Jurkat, Clone E6-1 (cell line): ENCODE measurements around the gene ULK4.
"Not testable (repeated sequence)": the region's sequence is repeated elsewhere in the genome, so short reads cannot be mapped to it uniquely, and the experiment has no call there.

Experiments used
- DNase-seq: peaks from one replicate; pipeline ENCODE4 v3.0.0-alpha.2; 2011; ENCODE audit warnings: low read depth, low spot score
- H3K4me3 ChIP-seq: 2 replicates; pipeline ENCODE4 v1.5.1; 2011; ENCODE audit warnings: mild to moderate bottlenecking, low read length, control low read depth, moderate library complexity

The ULK4 gene

DNA sequence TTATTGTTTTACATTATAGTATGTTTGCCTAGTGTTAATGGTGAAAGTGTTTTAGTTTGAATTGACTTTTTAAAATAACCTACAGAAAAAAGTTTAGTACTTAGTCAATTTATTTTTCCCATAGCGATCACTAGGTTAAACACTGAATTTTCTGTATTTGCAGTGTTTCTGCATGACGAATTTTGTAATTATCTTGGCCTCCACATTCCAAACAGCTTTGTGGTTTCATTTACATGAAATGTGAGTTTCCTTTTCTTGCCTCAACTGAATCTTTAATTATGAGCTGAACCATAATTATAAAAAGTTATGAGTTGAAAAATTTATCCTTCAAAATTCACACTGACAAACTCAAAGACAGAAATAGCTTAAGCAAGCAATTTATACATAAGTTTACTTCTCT is 527.1 kb downstream of the ULK4 start:
- H3K4me3 ChIP-seq: no peak overlapping the region
- DNase-seq: no peak

DNA sequence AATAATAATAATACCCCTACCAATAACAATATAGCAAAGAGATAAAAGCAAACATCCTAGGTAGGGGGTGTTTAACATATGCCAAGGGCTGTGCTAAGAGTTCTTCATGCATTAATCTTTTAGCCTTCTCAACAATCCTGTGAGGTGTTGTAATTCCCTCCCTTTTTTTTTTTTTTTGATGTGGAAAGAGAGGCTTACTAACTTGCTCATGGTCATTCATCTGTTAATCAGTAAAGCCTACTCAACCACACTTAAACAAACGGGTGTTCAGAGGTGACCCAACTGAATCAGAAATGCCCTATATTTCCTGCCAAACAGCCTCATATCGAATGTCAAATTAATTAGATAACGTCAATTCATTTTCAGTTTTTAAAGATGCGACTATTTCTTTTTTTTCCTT is 530.5 kb downstream of the ULK4 start:
- no peak for DNase-seq
- no peak overlapping the region for H3K4me3 ChIP-seq

DNA sequence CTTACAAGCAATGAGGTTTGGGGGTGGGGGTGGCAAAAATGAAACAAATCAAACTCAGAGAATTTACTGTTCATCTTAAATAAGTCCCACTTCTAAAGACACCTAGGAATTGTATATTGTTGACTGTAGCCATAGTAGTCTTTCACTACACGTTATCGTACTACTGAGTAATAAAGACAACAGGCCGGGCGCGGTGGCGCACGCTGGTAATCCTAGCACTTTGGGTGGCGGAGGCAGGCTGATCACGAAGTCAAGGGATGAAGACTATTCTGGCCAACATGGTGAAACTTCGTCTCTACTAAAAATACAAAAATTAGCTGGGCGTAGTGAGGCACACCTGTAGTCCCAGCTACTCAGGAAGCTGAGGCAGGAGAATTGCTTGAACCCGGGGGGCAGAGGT is 531.0 kb downstream of the ULK4 start:
- DNase-seq: no peak
- H3K4me3 ChIP-seq: no peak overlapping the region

DNA sequence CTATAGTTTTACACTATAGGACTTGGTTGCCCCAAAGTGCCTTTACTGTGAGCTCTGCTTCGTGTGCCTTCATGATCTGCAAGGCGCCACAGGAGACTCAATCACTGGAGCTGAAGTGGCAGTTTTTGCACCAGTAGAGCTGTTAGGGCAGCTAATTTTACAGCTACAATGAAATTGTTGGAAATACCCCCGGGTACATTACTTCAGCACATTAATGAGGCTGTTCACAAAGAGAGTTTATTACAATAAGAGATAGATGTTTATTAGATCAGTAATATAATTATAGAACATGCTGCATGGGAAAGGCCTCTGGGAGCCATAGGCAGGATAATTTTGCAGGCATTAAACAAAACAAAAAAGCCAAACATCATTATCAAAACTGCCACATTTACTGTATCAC is 531.5 kb downstream of the ULK4 start:
- no peak overlapping the region for H3K4me3 ChIP-seq
- DNase-seq: no peak

DNA sequence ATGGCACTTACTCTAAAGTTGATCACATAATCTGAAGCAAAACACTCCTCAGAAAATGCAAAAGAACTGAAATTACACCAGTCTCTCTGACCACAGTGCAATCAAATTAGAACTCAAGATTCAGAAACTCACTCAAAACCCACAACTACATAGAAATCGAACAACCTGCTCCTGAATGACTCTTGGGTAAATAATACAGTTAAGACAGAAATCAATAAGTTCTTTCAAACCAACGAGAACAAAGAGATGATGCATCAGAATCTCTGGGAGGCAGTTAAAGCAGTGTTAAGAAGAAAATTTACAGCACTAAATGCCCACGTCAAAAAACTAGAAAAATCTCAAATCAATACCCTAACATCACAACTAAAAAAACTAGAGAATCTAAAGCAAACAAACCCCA is 535.4 kb downstream of the ULK4 start:
- H3K4me3 ChIP-seq: no peak overlapping the region
- DNase-seq: no peak

DNA sequence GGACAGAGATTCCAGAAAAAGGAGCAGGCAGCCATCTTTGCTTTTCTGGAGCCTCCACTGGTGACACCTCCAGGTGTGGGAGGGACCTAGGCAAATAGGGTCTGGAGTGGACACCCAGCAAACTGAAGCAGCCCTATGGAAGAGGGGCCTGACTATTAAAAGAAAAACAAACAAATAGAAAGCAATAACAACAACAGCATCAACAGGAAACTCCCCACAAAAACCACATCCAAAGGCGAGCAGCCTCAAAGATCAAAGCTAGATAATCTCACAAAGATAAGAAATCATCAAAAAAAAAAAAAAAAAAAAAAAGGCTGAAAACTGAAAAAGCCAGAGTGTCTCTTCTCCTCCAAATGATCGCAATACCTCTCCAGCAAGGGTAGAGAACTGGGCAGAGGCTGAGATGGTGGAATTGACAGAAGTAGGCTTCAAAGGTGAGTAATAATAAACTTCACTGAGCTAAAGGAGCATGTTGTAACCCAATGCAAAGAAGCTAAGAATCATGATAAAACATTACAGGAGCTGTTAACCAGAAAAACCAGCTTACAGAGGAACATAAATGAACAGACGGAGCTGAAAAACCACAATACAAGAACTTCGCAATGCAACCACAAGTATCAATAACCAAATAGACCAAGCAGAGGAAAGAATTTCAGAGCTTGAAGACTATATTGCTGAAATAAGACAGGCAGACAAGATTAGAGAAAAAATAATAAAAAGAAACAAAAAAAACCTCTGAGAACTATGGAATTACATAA is 537.2 kb downstream of the ULK4 start:
- no peak overlapping the region for H3K4me3 ChIP-seq
- peak; percentile 65 for DNase-seq

DNA sequence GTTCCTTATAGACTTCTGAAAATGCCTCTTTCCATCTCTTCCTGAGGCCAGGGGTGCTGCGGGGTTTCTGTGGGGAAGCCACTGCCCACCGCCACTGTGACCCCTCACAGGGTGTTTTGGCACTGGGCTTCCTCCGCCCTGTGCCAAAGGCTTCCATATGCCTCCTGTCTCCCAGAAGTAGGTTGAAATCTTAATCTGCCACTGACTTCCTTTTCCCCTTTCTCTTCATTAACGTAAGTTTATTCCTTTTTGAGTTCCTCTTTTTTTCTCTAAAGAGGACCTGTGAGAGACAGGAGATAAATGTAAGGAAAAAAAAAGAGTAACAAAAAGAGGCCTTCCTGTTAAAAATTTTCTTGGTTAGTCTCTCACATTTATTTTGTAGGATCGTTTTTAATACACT is 542.1 kb downstream of the ULK4 start:
- no peak overlapping the region for H3K4me3 ChIP-seq
- no peak for DNase-seq

DNA sequence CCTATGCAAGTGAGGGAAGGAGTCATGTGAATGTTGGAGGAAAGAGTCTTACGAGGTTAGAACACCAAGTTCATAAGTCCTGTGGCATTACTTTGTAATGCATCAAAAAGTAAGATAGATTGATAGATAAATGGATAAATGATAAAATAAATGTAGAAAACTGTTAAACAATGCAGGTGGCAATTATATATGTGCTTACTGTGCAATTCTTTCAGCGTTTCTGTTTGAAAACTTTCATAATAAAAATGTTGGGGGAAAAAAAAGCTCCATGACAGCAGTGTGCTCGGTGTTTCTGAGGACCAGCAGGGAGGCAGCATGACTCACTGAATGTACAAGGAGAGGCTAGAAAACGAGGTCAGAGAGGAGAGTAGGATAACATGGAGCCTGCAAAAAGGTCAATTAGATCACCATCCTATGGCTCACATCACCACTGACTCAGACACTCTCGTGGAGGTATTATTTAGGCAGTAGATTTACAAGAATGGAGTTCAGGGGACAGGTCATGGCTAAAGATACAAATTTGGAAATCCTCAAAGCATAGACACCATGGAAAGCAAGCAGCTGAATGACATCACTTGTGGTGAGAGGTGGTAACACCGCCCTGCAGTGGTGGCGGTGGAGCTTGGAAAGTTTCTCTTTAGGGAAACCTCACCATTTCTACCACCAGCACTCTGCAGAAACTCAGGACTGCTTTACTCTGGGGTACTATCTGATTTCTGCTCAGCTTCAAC is 542.8 kb downstream of the ULK4 start:
- H3K4me3 ChIP-seq: no peak overlapping the region
- no peak for DNase-seq

DNA sequence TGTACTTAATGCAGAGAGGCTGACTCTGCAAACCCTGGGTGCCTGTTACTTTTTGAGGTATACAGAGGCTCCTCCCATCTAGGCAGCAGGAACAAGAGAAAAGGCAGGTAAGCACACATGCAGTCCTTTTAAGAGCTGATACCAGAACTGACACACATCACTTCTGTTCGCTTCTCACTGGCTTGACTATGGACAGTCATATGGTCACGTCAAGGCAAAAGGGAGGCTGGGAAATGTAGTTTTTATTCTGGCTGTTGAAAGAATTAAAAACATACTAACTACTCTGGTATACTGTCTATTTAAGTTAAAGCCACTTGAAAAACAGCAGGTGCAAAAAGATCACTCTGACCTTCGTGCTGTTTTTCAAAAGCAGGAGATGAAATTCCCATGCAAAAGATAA is 544.3 kb downstream of the ULK4 start:
- no peak overlapping the region for H3K4me3 ChIP-seq
- DNase-seq: no peak

DNA sequence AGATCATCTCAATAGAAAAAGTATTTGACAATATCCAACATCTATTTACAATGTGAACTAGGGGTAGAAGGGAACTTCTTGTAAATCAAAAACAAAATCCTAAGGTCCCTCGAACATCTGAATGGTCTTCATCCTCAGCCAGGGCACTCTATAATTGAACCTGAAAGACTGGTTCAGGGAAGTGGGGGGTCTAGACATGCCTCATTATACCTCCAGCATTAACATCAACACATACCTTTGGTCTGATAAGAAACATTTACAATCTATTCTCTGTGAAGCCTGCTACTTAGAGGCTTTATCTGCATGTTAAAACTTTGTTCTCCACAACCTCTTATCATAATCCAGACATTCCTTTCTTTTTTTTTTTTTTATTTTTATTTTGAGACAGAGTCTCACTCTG is 550.8 kb downstream of the ULK4 start:
- no peak overlapping the region for H3K4me3 ChIP-seq
- no peak for DNase-seq

DNA sequence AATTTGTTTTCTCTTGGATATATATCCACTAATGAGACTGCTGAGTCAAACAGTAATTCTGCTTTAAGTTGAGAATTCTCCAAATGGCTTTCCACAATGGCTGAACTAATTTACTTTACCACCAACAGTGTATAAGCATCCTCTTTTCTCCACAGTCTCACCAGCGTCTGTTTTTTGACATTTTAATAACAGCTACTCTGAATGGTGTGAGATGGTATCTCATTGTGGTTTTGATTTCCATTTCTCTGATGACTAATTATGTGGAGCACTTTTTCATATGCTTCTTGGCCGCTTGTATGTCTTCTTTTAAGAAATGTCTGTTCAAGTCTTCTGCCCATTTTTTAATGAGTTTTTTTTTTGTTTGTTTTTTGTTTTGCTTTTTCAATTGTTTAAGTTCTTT is 556.4 kb downstream of the ULK4 start:
- no peak for DNase-seq
- no peak overlapping the region for H3K4me3 ChIP-seq

DNA sequence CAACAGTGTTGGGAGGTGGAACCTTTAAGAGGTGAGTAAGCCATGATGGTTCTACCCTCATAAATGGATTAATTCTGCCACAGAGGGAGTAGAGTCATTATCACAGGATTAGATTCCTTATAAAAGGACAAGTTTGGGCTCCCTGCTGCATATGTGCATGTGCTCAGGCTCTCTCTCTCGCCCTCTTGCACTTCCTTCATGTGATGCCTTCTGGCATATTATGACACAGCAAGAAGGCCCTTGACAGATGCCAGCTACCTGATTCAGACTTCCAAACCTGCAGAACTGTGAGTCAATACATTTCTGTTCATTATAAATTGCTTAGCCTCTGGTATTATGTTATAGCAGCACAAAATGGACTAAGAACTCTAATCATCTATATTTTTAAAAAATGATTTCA is 557.3 kb downstream of the ULK4 start:
- no peak overlapping the region for H3K4me3 ChIP-seq
- no peak for DNase-seq

DNA sequence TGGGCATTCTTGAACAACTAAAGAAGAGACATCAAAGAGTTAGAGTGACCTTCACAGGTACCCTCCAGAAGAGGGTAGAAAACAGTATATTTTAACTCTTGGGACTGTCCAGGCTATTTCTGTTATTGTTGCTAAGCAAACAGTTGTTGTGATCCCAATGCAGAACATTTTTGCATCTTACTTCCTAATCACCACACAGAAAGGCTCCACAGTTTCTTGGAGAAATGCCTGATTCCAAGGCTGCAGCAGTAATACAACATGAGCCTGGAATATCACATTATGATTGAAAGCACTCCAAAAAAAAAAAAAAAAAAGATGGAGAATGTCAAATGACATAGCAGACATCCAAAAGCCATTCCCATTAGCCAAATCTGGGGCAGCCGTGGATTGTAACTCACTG is 567.0 kb downstream of the ULK4 start:
- no peak overlapping the region for H3K4me3 ChIP-seq
- no peak for DNase-seq

DNA sequence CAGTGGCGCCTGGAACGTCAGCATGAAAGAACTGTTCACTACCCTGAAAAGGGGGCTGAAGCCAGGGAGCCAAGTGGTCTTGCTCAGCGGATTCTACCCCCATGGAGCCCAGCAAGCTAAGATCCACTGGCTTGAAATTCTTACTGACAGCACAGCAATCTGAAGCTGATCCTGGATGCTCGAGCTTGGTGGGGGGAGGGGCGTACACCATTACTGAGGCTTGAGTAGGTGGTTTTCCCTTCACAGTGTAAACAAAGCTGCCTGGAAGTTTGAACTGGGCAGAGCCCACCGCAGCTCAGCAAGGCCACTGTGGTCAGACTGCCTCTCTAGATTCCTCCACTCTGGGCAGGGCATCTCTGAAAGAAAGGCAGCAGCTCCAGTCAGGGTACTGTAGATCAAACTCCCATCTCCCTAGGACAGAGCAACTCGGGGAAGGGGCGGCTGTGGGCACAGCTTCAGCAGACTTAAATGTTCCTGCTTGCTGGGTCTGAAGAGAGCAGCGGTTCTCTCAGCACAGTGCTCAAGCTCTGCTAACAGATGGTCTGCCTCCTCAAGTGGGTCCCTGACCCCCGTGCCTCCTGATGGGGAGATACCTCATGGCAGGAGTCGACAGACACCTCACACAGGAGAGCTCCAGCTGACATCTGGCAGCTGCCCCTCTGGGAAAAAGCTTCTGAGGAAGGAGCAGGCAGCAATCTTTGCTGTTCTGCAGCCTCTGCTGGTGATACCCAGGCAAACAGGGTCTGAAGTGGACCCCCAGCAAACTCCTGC is 591.0 kb downstream of the ULK4 start:
- H3K4me3 ChIP-seq, DNase-seq: not testable (repeated sequence)

DNA sequence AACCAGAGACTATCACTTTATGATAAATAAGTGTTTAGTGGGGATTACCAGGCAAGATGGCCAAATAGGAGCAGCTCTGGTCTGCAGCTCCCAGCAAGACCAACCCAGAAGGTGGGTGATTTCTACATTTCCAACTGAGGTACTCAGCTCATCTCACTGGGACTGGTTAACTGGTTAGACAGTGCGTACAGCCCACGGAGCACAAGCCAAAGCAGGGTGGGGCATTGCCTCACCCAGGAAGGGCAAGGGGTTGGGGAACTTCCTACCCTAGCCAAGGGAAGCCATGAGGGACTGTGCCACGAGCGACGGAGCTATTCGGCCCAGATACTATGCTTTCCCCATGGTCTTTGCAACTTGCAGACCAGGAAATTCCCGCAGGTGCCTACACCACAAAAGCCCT is 591.6 kb downstream of the ULK4 start:
- DNase-seq: no peak
- H3K4me3 ChIP-seq: no peak overlapping the region

DNA sequence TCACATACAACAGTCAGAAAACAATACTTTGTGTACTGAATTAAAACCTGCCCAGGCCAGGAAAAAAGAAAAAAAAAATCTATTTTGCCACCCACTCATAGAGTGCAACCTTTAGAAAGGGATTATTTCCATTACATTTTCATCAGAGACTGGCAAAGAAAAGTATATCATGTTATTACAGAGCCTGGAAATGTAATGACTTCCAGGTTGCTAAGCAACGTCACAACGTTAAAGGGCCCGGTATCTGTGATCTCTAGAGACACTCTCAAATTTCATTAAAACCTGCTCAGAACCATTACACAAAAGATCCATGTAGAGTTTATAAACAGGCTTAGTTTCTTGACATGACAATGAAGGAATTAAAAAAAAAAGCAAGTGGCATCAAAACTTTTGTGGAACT is 592.1 kb downstream of the ULK4 start:
- DNase-seq: no peak
- H3K4me3 ChIP-seq: no peak overlapping the region

DNA sequence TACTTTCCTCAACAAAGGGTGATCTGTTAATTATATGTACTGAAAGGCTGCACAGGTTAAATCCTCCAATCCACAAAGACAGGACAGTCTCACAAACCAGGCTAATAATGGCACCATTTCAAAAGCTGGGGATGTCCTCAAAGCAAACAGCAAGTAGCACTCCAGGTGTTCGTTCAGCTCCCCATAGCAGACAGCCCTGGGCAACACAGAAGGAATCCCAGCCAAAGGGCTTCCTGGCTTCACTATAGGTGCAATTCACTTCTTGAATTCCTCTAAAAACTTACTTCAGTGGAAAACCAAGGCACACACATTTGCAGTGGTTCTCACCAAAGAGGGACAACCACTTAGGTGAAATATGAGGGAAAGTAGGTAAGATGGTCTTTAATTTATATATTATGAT is 595.9 kb downstream of the ULK4 start:
- DNase-seq: no peak
- H3K4me3 ChIP-seq: no peak overlapping the region

DNA sequence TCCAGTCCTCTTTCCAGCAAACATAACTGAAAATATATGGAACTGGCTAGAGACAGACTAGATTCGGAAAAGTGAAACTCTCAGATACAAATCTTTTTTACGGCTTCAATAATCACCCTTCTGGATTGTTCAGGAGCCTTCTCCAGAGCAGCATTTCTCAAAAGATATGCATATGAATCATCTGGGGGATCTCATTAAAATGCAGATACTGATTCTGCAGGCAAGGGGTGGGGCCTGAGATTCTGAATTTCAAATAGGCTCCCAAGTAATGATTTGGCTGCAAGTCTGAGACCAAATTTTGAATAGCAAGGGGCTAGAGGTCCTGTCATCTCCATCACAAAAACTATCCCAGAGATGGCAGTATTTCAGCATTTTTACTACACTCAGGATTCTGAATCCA is 597.2 kb downstream of the ULK4 start:
- no peak overlapping the region for H3K4me3 ChIP-seq
- DNase-seq: no peak

DNA sequence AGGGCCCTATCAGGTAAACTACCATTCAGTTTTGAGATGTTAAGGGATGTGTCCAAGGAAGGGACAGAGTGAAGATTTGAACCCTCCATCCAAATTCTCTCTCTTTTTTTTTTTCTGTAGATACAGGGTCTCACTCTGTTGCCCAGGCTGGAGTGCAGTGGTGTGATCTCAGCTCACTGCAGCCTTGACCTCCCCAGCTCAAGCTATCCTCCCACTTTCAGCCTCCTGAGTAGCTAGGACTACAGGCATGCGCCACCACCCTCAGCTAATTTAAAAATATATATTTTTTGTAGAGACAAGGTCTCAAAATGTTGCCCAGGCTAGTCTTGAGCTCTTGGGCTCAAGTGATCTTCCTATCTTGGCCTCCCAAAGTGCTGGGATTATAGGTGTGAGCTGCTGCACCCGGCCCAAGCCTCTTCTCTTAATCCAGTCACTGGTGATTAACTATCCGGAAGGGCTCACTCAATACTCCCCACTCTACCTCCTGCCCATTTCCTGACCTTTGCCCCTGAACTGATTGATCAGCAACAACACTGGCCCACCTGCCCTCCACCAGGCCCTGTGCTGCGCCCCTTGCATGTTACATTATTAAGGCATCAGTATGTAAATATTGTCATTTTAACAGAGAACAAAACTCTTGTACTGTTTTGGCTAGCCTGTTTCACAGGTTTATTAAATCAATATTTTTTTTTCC is 597.9 kb downstream of the ULK4 start:
- no peak overlapping the region for H3K4me3 ChIP-seq
- DNase-seq: no peak
